NCI-H2171 treated with DMSO at 0.1 percent for 48 hours (cell line): ENCODE results near the gene LRRC37A.
"Not testable (repeated sequence)": the region's sequence is repeated elsewhere in the genome, so short reads cannot be mapped to it uniquely, and the experiment has no call there.

Source experiments
- DNase-seq: peaks from one replicate; lab custom pipeline; 2025; lab: John Stamatoyannopoulos, UW

The LRRC37A gene

GRCh38 chr17:46294831-46295230, at the start of gene LRRC37A:
Gene LRRC37A (plus strand): TSS chr17:46295131. CDS start chr17:46295134, 3 bp downstream.
- DNase-seq = not testable (repeated sequence)

- not testable (repeated sequence) for DNase-seq
Observed at GRCh38 chr17:46249153-46249552, 45.8 kb upstream of the LRRC37A start.

DNA sequence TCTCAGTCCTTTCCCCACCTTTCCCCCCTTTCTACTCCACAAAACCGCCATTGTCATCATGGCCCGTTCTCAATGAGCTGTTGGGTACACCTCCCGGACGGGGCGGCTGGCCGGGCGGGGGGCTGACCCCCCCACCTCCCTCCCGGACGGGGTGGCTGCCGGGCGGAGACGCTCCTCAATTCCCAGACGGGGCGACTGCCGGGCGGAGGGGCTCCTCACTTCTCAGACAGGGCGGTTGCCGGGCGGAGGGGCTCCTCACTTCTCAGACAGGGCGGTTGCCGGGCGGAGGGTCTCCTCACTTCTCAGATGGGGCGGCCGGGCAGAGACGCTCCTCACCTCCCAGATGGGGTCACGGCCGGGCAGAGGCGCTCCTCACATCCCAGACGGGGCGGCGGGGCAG, 42.1 kb upstream of the LRRC37A start:
- not testable (repeated sequence) for DNase-seq

- peak; percentile 5 for DNase-seq
Observed at GRCh38 chr17:46253722-46254121, 41.2 kb upstream of the LRRC37A start.

DNA sequence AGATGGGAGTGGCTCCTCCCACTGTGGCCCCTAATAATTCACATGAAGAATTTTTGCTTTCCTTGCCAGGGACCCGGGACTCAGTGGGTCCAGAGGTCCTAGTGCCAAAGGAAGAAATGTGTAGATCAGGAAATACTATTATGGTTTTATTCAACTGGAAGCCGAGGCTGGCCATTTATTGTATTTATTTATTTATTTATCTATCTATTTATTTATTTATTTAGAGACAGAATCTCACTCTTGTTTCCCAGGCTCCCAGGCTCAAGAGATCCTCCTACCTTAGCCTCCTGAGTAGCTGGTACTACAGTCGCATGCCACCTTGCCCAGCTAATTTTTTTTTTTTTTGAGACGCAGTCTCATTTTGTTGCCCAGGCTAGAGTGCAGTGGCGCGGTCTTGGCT, 40.7 kb upstream of the LRRC37A start:
- not testable (repeated sequence) for DNase-seq

DNA sequence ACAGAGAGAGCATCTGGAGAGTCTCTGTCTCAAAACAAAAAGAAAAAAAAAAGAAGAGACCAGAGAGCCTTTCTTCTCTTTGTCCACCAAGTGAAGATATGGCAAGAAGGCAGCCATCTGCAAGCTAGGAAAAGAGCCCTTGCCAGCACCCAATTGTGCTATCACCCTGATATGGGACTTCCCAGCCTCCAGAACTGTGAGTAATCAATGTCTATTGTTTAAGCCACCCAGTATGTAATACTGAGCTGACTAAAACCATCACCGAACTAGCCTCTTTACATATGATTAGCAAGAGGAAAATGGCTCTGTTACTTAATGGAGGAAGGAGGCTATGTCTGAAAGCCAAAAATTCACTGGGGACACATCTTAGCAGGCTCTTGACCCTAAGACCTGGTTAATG, 38.6 kb upstream of the LRRC37A start:
- DNase-seq = not testable (repeated sequence)

GRCh38 chr17:46259845-46260661, 34.9 kb upstream of the LRRC37A start:
- DNase-seq = peak; percentile 28

- no peak for DNase-seq
Observed at GRCh38 chr17:46262271-46262670, 32.7 kb upstream of the LRRC37A start.

DNA sequence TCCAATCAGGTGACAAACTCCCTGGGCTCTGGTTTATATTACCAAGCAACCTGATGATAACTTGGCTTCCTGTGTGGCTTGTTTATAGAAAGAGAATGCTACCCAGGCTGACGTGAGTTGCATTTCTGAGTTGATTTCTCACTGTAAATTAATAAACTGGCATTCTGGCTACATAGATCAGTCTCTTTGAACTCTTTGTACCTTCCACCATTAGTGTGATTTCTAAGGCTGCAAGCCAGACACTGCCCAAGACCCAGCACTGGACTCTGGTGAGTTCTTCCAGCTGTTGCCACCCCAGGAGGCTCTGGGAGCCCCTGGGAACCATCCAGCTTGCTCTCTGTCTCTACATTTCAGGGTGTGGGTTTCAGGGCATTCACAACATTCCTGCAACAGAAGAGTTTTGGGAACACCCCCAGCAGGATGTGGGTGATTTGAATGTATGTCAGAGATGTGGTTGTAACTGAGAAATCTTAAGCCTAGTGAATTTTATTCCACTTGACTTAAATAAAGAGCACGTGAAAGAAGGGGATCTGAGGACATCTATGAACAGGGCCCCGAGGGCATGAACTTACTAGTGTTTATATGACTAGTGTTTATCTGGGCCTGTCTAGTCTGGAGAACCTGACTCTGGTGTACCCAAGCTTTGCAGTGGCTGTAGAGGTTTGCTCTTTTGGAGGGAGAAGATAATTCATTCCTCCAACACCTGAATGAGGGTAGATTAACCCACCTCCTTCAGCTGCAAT, 30.3 kb upstream of the LRRC37A start:
- DNase-seq = peak; percentile 19

GRCh38 chr17:46266063-46266655, 28.8 kb upstream of the LRRC37A start:
- DNase-seq = peak; percentile 17

GRCh38 chr17:46266656-46267544, 28.0 kb upstream of the LRRC37A start:
- peak; percentile 89 for DNase-seq

DNA sequence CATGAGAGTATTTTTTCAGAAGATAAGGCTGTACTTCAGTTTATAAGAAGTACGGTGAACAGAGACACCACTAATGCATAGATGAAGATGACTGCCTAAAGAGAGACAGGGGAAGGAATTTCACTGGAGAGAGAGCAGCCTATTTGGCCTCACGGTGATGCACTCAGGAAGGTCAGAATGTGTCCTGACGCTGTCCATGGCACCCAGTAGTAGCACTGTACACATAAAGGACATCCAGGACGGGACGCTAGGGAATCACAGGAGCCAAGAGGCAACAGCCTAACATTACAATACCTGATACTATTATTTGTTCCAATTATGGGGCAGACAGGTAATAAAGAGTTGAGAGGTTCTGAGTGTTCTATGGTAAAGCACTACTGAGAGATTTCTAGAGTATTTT, 24.9 kb upstream of the LRRC37A start:
- DNase-seq = no peak

- DNase-seq = no peak
Observed at GRCh38 chr17:46273541-46274236, 21.2 kb upstream of the LRRC37A start.

- DNase-seq = no peak
Observed at GRCh38 chr17:46274238-46274637, 20.7 kb upstream of the LRRC37A start.

GRCh38 chr17:46276728-46277479, 18.0 kb upstream of the LRRC37A start:
- DNase-seq = not testable (repeated sequence)

DNA sequence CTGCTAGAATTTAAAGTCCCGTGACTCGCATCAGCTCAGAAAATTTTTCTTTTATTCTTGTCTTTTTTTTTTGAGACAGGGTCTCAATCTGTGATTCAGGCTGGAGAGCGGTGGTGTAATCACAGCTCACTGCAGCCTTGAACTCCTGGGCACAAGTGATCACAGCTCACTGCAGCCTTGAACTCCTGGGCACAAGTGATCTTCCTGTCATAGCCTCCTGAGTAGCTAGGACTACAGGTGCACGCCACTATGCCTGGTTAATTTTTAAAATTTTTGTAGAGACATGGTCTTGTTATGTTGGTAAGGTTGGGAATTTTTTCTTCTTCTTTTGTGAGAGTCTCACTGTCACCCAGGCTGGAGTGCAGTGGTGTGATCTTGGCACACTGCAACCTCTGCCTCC, 13.6 kb upstream of the LRRC37A start:
- DNase-seq = not testable (repeated sequence)

GRCh38 chr17:46282635-46283034, 12.3 kb upstream of the LRRC37A start:
- DNase-seq = not testable (repeated sequence)

DNA sequence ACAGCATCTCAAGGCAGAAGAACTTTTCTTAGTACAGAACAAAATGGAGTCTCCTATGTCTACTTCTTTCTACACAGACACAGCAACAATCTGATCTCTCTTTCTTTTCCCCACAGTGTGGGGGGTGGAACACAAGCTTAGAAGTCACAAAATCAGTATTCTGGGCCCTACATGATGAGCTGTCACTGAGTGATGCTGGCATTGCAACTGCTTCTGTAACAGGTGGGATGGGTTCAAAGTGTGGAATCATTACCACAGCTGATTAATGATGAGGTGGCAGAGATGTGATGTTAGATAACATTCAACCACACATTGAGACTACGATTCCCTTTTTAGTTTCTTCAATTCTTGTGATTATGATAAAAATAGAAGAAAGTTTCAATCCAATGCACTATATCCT, 10.5 kb upstream of the LRRC37A start:
- DNase-seq = not testable (repeated sequence)

DNA sequence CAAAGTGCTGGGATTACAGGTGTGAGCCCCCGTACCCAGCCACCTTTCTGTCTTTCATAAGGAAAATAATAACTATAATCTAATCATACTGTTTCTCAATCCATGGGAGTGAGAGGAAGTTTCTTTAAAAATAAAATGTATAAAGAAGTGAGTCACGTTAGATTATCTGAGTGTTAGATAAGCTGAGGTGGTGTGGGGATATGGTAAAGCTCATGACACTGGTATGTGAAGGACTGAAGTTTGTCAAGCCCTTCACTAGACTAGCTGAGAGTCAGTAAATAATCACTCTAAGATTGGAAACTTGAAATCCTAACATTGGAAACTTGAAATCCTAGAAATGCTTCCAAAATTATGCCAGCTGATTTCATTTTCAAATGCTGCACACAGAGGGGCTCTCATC, 9.4 kb upstream of the LRRC37A start:
- DNase-seq = not testable (repeated sequence)

DNA sequence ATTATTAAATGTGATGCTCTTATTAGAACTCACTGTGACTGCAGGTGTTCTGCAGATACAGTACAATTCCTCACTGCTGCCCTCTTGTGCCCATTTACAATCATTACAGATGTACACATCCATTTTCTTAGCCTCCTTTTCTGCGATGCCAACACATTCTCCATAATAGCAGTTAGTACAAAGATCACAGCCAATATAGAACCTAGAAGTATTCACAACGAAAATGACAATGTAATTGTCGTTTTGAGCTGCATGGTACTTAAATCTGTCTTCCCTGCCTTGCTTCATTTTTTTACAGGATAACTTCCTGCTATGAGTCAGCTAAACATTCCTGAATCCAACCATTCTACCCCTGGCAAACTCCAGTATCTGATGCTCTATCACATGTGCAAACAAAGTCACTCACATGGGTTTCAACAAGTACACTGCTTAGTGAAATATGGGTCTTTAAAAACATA, 8.1 kb upstream of the LRRC37A start:
- DNase-seq = peak; percentile 90
